H1 (cell line): Measurements from ENCODE around the gene ZNF652. TPM values are rescaled to one million over a fixed set of nuclear protein-coding genes. Genes with fewer than 3 reads are reported as not detected.

Experiments
- CEBPB ChIP-seq: IDR thresholded peaks from 2 replicates; pipeline ENCODE4 v1.6.1; 2012; ENCODE audit warnings: low read depth, low read length
- CHD7 ChIP-seq: fragments of 300-600 bp; sonication (generic); IDR thresholded peaks from 2 replicates; pipeline ENCODE4 v1.7.1; 2012; ENCODE audit warnings: low read length, moderate library complexity, mild to moderate bottlenecking, inconsistent platforms; ENCODE audit not compliant: insufficient replicate concordance
- KDM1A ChIP-seq: fragments of 200-600, 300-600 bp; sonication (generic); IDR thresholded peaks from 2 replicates; pipeline ENCODE4 v1.7.1; 2016; ENCODE audit warnings: mild to moderate bottlenecking, low read length, borderline replicate concordance
- POLR2AphosphoS5 ChIP-seq: IDR thresholded peaks from 2 replicates; pipeline ENCODE4 v1.6.1; 2011; ENCODE audit warnings: low read depth, low read length
- SP2 ChIP-seq: IDR thresholded peaks from 2 replicates; pipeline ENCODE4 v1.6.1; 2012; ENCODE audit warnings: mild to moderate bottlenecking, low read length, inconsistent platforms
- YY1 ChIP-seq: IDR thresholded peaks from 2 replicates; pipeline ENCODE4 v1.6.1; 2011; ENCODE audit warnings: low read depth, mild to moderate bottlenecking, low read length
- polyA plus RNA-seq, 7 experiments: library from polyadenylated mRNA; depleted of rRNA in 3 of 7; stranded (reverse) in 5 of 7; unstranded in 2 of 7; fragments of >200 nt in 5 of 7; fragments of 200-250 nt in 2 of 7; gene quantifications; 1 replicate in 5 of 7; 2 replicates in 1 of 7; 4 replicates in 1 of 7; pipeline versions ENCODE4 v1.2.1 to v1.2.3, GENCODE V29; 2011 to 2013; ENCODE audit warnings: missing spikeins in 2 of 7, mixed read lengths in 2 of 7
- total RNA-seq: library from RNA; stranded (reverse); fragmentation: NEBNext Ultra II Directional; extraction: Animal tissue kit (Norgen Biotek cat#: 25700); gene quantifications from 2 replicates; pipeline ENCODE4 v1.2.1, GENCODE V29; 2021

Gene ZNF652
- total and polyA plus RNA-seq, 2 of the 8 experiments (the other 6 are each of a cell fraction or from before 2014, with no cell fraction given), result 13.5 to 39.6 TPM

- no peak for TF ChIP-seq CHD7
- TF ChIP-seq SP2, result no peak
- no peak for TF ChIP-seq YY1
- no peak for TF ChIP-seq CEBPB
- no peak for TF ChIP-seq POLR2AphosphoS5
- TF ChIP-seq KDM1A, result no peak
Measured at GRCh38 chr17:49402706-49403105, 40.7 kb upstream of the ZNF652 start (continued).
